Stomach (tissue), 4 donors: Measurements from ENCODE around the gene RNLS.
"Not testable (repeated sequence)": the region's sequence is repeated elsewhere in the genome, so short reads cannot be mapped to it uniquely, and the experiment has no call there.

Experiments used
- EP300 ChIP-seq: sonication (generic); formaldehyde crosslinking; IDR thresholded peaks from one replicate; pipeline ENCODE4 v1.6.1; 2017; ENCODE audit warnings: antibody characterized with exemption
- POLR2A ChIP-seq, 4 donors: fragments of 450-650 bp; IDR thresholded peaks; one replicate each; pipeline ENCODE4 v1.6.1; 2016; ENCODE audit warnings: antibody characterized with exemption in 4 of 4, control low read depth in 2 of 4, mild to moderate bottlenecking in 1 of 4, moderate library complexity in 1 of 4
- TF ChIP-seq, protein P1 (sequence below), 7 experiments: fragments of 450-650 bp in 4 of 7; fragments of 200-600 bp in 3 of 7; sonication (generic) in 3 of 7; IDR thresholded peaks; one replicate each; pipeline ENCODE4 v1.5.1; 2016 to 2019; ENCODE audit warnings: antibody characterized with exemption in 7 of 7, control low read depth in 2 of 7, mild to moderate bottlenecking in 1 of 7

DNA sequence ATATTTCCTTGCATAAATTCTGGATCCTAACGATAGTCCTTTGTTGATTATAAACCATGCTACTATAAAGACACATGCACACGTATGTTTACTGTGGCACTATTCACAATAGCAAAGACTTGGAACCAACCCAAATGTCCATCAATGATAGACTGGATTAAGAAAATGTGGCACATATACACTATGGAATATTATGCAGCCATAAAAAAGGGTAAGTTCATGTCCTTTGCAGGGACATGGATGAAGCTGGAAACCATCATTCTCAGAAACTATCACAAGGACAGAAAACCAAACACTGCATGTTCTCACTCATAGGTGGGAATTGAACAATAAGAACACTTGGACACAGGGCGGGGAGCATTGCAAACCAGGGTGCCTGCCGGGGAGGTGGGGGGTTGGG, 306.2 kb downstream of the RNLS start:
- TF ChIP-seq, protein P1, sequence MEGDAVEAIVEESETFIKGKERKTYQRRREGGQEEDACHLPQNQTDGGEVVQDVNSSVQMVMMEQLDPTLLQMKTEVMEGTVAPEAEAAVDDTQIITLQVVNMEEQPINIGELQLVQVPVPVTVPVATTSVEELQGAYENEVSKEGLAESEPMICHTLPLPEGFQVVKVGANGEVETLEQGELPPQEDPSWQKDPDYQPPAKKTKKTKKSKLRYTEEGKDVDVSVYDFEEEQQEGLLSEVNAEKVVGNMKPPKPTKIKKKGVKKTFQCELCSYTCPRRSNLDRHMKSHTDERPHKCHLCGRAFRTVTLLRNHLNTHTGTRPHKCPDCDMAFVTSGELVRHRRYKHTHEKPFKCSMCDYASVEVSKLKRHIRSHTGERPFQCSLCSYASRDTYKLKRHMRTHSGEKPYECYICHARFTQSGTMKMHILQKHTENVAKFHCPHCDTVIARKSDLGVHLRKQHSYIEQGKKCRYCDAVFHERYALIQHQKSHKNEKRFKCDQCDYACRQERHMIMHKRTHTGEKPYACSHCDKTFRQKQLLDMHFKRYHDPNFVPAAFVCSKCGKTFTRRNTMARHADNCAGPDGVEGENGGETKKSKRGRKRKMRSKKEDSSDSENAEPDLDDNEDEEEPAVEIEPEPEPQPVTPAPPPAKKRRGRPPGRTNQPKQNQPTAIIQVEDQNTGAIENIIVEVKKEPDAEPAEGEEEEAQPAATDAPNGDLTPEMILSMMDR (IDR thresholded peaks at IDR 0.05) = not testable (repeated sequence)
- not testable (repeated sequence) for TF ChIP-seq POLR2A (IDR thresholded peaks at IDR 0.05); EP300
